ENCODE data around the gene ADGRL3. TPM values are rescaled to one million over a fixed set of nuclear protein-coding genes. Genes with fewer than 3 reads are reported as not detected.

Gene ADGRL3
- total RNA-seq, 2 experiments from 2014 or later, result not detected

GRCh38 chr4:61427818-61428495 lies 227.8 kb downstream of the ADGRL3 start:
- no peak for DNase-seq (ENCODE audit: low spot score)
- Histone ChIP-seq H3K4me1 (ENCODE audit: insufficient read depth, low read length, poor library complexity, severe bottlenecking) (no peaks in the 10 kb centered on the region), H3K4me2 (ENCODE audit: low read length) (no peak overlapping the region), H4K20me1 (ENCODE audit: insufficient read depth, low read length) (no peaks in the 10 kb centered on the region), H3K4me3 (ENCODE audit: low read depth, low read length, poor library complexity, severe bottlenecking) (no peak overlapping the region), H3K9me3 (ENCODE audit: low read length) (no peaks in the 10 kb centered on the region), H2AFZ (ENCODE audit: low read length) (no peak overlapping the region), H3K27ac (ENCODE audit: low read depth, low read length, poor library complexity, severe bottlenecking) (no peak overlapping the region), H3K79me2 (ENCODE audit: insufficient read depth, low read depth, low read length) (no peaks in the 10 kb centered on the region), H3K36me3 (ENCODE audit: insufficient read depth, low read length) (no peaks in the 10 kb centered on the region), H3K9me2 (ENCODE audit: insufficient read depth, low read length) (no peaks in the 10 kb centered on the region)
- TF ChIP-seq EZH2phosphoT487 (IDR thresholded peaks at IDR 0.05; ENCODE audit: borderline replicate concordance, low read depth, low read length), result no peak
- no peak for TF ChIP-seq CTCF (conservative IDR thresholded peaks at IDR 0.05; ENCODE audit: low read length)
- ChIA-PET POLR2A (no interaction called here), CTCF (ENCODE audit: unreplicated experiment) (interaction anchor here (0.5 kb wide), 1 partner anchor 14 kb away, joined by 3 read pairs; no protein-coding TSS in a partner anchor)
- BruUV-seq (replicated peaks), result no TSS peak
- intact Hi-C loops (cut with micrococcal nuclease; ENCODE audit: unreplicated experiment), result no loop called here

GRCh38 chr4:61428950-61429349 lies 228.8 kb downstream of the ADGRL3 start:
- POLR2A ChIA-PET, result interaction anchor here (0.7 kb wide), 1 partner anchor 282 kb away, joined by 3 read pairs; no protein-coding TSS in a partner anchor
- BruUV-seq (replicated peaks), result no TSS peak

More at GRCh38 chr4:61428950-61429349, 228.8 kb downstream of the ADGRL3 start:
- no peak overlapping the region for H3K4me2 ChIP-seq (ENCODE audit: low read length)
- no peaks in the 10 kb centered on the region for H3K9me3 ChIP-seq (ENCODE audit: low read length)
- H3K4me1 ChIP-seq (ENCODE audit: insufficient read depth, low read length, poor library complexity, severe bottlenecking), result no peaks in the 10 kb centered on the region
- CTCF ChIA-PET (ENCODE audit: unreplicated experiment), result no interaction called here
- H3K27ac ChIP-seq (ENCODE audit: low read depth, low read length, poor library complexity, severe bottlenecking), result no peak overlapping the region
- no peak overlapping the region for H3K4me3 ChIP-seq (ENCODE audit: low read depth, low read length, poor library complexity, severe bottlenecking)
- no peaks in the 10 kb centered on the region for H3K79me2 ChIP-seq (ENCODE audit: insufficient read depth, low read depth, low read length)
- DNase-seq (ENCODE audit: low spot score), result no peak
- H4K20me1 ChIP-seq (ENCODE audit: insufficient read depth, low read length), result no peaks in the 10 kb centered on the region
- H2AFZ ChIP-seq (ENCODE audit: low read length), result no peak overlapping the region
- no peaks in the 10 kb centered on the region for H3K9me2 ChIP-seq (ENCODE audit: insufficient read depth, low read length)
- H3K36me3 ChIP-seq (ENCODE audit: insufficient read depth, low read length), result no peaks in the 10 kb centered on the region
- no peak for TF ChIP-seq CTCF (conservative IDR thresholded peaks at IDR 0.05; ENCODE audit: low read length)
- TF ChIP-seq EZH2phosphoT487 (IDR thresholded peaks at IDR 0.05; ENCODE audit: borderline replicate concordance, low read depth, low read length), result no peak
- intact Hi-C loops (cut with micrococcal nuclease; ENCODE audit: unreplicated experiment), result no loop called here

All from OCI-LY7 (cell line).